TTC549 (cell line): Measurements from ENCODE around the gene B4GALNT1.
"Not testable (repeated sequence)": the region's sequence is repeated elsewhere in the genome, so short reads cannot be mapped to it uniquely, and the experiment has no call there.

Experiments used
- FAIRE-seq: peaks from 2 replicates; lab custom pipeline; 2012; peaks lifted over from hg19 to GRCh38; lab: Jason Lieb, UNC

B4GALNT1 gene

GRCh38 chr12:57636731-57637130 lies 3.7 kb upstream of the B4GALNT1 start:
- not testable (repeated sequence) for FAIRE-seq

DNA sequence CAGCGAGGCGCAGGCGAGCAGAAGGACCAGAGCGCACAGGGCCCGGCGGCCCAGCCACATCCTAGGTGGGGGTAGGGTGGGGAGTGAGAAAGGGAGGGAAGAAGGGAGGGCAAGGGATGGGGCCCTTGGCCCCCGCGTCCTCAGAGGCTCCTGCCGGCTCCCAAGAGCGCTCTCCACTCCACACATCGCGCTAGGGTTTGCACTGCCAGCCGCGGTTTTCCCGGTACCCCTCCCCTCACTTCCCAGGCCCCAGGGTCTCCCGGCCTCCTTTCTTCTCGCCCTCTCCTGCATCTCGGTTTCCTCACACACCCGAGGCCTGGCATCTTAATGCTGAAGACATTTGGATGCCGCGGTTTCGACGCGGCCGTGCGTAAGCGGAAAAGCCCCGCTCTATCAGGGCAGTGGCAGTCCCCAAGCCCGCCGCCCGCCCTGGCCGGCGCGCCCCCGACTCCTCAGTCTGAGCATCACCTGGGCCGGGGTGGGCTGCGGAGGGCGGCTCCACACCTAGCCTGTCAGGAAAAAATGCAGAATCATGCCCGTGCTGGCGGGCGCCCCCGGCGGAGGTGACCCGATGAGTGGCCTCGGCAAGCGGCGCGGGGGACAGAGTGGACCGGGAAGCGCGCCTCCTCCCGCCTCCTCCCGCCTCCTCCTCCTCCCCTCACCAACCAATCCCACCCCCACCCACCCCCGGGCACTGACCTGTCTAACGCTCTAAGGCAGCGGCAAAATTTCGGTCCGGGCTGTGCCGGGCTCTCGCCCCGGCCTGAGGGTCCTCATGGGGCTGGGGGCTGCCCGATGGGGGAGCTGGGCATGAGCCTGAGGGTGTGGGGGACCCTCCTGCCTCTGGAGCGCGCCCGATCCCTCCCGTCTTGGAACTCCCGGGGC lies 686 bp downstream of the B4GALNT1 start:
- FAIRE-seq, result no peak

GRCh38 chr12:57631566-57632072 lies 1.4 kb downstream of the B4GALNT1 start:
- no peak for FAIRE-seq

GRCh38 chr12:57630891-57631433 lies 2.0 kb downstream of the B4GALNT1 start:
- FAIRE-seq, result no peak

GRCh38 chr12:57629897-57630471 lies 3.0 kb downstream of the B4GALNT1 start:
- FAIRE-seq, result no peak

DNA sequence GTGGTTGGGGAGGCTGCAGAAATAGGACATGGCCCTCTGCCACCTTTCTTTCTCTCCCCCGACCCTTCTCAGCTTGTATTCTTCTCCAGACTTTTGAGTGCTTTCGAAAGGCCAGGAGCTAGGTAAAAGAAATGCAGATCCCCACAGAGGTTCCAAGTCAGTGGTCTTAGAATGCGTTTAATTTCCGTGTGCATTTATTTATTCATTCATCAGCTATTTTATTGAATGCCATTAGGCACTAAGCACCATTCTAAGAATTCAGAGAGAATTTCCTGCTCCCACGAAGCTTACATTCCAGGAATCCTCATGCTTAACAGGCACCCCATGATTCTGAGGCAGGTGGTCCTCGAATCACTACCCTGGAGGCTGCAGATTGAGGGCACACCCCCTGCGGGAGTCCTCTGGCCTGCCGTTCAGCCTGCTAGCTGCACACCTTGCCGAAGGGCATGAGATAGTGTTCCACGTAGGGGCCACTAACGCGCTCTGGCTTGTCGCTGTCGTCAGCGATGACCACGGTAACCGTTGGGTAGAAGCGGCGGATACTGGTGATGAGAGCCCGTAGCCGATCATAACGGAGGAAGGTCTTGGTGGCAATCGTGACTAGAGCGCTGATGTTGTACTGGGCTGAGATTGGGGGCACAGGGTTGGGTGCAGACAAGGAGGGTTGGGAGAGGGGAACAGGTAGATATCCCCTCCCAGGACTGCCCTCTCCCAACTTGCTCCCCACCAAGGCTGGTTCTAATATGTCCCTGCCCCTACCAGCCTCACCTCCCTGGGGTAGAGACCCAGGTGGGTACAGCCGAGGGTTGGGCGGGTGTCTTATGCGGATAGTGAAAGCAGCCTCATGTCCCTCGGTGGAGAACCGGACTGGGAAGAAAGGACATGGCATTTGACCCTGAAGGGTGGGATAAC lies 4.5 kb downstream of the B4GALNT1 start:
- FAIRE-seq, result no peak

DNA sequence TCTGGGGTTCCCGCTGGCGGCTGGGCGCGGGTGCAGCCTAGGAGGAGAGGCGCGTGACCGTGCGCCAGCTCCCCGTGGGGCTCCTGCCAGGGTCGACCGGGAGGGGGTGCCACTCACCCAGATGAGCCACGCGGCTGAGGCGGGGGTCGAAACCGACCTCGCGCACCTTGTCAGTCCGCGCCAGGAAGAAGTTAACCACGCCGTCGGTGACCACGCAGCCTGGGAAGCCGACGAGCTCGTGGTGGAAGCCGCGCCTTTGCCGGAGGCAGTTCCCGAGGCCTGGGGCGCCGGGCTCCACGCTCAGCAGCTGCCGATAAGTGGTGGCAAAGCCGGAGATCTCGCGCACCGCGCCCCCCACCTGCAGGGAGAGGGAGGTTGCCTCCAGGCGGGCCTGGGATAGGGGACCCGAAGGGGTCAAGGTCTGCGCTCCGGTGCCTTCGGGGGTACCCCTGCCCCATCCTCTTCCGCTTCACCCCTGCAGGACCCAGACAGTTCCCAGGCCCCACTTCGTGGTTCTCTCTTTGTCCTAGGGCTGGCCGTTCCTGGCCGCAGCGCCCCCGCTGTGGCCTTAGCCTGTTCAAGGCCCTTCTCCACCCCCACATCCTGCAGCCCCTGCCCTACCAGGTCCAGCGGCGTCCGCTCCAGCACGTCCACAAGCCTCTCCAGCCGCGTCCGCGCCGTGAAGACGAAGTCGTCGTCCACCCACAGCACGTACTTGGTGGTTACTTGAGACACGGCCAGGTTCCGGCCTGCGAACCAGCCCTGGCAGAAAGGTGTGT lies 5.3 kb downstream of the B4GALNT1 start:
- no peak for FAIRE-seq

DNA sequence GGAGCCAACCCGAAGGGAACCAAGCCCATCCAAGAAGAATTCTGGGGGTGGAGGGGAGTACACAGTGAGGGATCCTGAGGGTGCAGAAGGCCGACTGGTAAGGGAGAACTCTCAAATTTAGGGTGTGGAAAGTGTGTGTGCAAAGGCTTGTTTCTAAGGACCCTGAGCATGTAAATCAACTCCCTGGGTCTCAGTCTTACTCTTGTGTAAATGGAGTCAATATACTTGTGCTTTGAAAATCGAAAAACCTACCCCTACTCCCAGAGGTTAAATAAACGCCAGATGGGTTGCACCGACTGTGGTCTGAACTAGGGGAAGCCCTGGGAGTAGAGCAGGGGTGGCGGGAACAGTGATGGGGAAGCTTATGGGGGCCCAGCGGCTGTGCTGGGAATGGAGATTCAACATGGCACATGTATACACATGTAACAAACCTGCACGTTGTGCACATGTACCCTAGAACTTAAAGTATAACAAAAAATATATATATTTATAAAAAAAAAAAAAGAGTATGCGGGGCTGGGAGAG lies 6.0 kb downstream of the B4GALNT1 start:
- no peak for FAIRE-seq

GRCh38 chr12:57626111-57626920 lies 6.7 kb downstream of the B4GALNT1 start:
- no peak for FAIRE-seq

DNA sequence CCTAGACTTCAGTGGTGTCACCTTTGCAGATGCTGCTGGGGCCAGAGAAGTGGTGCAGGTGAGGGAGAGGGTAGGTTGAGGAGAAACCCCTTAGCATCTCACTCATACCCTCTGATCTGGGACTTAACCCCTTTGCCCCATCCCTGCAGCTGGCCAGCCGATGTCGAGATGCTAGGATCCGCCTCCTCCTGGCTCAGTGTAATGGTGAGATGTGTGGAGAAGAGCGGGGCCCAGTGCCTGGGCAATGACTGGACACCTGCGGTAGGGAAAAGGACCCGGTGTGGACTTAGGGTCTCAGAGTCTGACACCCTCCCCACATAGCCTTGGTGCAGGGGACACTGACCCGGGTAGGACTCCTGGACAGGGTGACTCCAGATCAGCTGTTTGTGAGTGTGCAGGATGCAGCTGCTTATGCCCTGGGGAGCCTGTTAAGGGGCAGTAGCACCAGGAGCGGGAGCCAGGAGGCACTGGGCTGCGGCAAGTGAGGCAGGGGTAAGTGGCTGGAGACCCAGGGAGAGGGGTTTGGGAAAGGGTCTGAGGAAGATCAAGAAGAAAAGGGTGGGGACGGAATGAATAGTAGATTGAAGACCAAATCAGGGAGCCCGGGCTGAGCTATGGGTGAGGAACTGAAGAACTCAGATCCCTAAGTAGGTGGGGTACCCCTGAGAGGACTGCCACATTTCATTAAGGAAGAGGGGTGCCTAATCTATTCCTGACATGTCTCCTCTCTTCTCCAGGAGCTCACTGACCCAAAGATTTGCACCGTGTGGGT lies 7.6 kb downstream of the B4GALNT1 start:
- FAIRE-seq, result no peak

GRCh38 chr12:57624441-57625220 lies 8.4 kb downstream of the B4GALNT1 start:
- FAIRE-seq, result no peak

DNA sequence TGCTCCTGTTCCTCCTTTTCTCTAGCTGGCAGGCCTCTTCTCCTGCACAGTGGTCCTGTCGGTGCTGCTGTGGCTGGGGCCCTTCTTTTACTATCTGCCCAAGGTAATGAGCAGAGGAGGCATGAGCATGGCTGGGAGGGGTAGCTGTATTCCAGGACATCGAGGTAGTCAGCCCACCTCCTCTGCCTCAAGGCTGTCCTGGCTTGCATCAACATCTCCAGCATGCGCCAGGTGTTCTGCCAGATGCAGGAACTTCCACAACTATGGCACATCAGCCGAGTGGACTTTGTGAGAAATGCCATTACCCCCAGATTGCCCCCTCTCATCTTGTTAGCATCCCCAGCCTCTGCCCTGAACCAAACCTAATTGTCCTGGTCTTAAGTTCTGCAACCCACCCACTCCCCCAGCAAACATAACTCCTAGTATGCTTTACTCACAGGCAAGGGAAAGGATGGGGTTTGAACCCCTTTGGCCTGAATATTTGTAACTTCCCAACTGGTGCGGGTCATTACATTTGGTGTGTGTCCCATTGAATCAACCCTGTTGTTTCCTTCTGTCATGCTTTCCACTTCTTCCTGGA lies 9.1 kb downstream of the B4GALNT1 start:
- no peak for FAIRE-seq

GRCh38 chr12:57623385-57623784 lies 9.6 kb downstream of the B4GALNT1 start:
- no peak for FAIRE-seq

DNA sequence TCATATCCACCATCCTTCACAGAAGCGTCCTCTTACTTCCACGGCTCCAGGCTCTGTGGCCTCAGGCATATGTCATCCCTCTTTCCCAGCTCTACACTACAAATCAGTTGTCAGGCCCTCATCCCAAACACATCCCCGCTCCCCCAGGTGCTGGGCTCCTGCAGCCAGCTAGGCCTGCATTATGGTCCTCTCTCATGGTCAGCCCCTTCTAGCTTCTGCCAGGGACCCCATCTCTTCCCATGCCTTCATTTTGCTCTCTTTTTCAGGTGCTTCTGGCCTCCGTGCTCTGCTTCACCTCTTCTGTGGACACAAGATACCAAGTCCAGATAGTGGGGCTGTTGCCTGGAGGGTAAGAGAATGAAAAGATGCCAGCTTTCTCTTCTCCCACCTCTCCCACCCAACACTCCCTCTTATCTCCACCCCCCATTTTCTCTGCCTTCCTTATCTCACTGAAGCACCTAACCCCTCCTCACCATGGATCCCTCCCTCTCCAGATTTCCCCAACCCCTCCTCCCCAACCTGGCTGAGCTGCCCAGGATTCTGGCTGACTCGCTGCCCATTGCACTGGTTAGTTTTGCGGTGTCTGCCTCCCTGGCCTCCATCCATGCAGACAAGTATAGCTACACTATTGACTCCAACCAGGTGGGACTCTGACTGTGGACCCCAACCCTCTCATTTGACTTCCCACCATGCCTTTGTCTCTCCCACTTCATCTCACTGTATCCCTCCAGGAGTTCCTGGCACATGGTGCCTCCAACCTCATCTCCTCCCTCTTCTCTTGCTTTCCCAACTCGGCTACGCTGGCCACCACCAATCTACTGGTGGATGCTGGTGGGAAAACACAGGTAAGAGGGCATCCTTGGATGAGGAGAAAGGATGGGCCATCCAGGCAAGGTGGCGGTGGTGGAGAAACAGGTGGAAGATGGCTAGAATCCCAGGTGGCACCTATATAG lies 10.4 kb downstream of the B4GALNT1 start:
- FAIRE-seq, result no peak

DNA sequence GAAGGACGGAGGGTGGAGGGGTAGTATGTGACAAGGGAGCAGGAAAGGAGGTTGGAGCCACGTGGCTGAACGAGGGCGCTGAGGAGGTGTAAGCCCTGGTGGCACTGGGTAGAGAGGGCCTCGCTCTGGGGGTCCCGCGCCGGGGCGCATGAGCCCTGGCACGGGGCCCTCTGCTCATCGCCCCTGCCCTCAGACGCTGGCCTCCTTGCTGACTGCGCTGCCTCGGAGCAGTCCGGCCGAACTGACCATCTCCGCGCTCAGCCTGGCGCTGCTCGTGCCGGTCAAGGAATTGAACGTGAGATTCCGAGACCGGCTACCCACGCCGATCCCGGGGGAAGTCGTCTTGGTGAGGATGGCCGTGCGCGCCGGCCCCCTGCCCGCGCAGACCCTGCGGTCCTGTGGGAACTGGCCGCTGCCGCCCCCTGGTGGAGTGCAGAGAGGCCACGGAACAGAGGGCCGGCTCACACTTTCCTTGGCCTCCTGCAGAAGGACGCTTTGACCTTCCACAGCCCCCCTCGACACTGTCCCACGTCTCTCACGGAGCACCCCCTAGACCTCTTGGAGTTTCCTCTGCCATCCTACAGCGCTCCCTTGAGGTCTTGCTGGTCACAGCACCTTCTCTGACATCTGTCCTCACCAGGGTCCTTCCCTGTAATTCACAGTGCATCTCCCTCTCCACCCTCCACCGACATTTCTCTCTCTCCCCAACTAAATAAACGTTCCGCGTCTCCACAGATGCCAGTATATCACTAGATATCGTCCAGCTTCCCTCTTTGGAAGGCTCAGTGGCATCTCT lies 11.3 kb downstream of the B4GALNT1 start:
- FAIRE-seq, result no peak

GRCh38 chr12:57620936-57621496 lies 12.0 kb downstream of the B4GALNT1 start:
- no peak for FAIRE-seq
